Ammon's horn (tissue), 1 donor: ENCODE results near the gene NAT10.
A peak's percentile ranks its signal among the peaks of the same experiment; 100 is the strongest.

Experiments used
- DNase-seq: peaks from one replicate; pipeline ENCODE4 v3.0.0-alpha.2; 2016; ENCODE audit warnings: low spot score

NAT10 gene

DNA sequence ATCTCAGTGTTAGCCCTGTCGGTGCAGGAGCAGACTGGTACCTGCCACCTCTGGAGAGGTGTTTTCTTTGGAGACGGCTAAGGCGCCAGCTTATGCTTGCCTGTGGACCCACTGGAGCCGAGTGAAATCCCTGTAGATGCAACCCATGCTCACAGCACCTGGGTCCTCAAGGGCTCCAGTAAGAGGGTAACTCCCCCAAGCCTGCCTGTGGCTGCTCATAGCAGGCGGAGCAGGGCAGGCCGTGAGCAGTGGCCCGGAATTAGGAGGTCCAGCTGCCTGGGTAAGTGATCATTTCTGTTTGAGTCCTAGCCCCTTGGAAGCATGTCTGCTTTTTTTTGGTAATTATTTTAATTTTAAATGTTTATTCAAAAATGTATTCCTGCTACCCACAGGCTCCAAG is 43.8 kb downstream of the NAT10 start:
- no peak for DNase-seq

DNA sequence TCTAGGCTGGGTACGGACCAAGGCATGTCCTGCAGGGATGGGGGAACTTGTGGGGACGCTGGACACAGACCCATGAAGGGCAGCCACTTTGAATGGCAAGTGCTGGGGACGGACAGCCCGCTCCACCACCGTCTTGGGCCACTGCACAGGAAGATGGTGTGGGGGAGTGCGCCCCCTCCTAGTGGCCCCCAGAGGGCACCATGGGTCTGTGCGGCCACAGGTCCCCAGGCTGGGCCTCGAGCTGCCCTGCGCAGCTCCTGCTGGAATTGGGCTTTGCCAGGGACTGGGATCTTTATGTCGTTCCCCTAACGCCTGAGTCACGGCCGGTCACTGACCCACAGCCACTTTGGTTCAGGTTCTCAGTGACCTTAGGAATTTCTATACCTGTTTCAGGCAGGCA is 44.4 kb downstream of the NAT10 start:
- no peak for DNase-seq

DNA sequence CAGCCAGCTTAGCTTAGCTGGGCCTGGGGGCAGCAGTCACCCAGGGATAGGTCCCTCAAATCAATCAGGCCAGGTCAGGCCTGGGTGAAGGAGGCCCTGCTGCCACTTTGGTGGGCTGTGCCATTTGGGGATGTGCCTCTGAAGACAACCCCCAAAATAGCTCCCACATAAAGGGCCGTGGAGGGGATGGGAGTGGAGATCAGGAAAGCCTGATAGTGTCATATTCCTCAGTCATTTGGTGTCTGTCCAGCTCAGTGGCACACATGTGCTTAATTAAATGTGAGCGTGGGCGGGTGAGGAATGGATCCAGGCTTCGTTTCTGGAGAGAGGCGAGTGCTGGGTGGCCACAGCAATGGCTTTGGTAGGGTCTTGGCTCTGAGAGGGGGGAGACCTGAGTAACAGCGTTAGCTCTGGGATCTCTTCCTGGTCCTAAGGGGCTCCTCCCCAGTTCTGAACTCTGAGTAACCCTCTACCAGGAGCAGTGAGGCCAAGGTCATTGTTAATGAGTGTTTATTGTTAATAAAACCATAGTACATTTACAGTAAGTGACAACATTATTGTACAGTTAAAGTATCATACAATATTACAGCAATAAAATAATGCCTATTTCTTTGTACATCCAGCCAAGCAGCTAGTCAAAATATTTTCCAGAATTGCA is 45.2 kb downstream of the NAT10 start:
- no peak for DNase-seq

DNA sequence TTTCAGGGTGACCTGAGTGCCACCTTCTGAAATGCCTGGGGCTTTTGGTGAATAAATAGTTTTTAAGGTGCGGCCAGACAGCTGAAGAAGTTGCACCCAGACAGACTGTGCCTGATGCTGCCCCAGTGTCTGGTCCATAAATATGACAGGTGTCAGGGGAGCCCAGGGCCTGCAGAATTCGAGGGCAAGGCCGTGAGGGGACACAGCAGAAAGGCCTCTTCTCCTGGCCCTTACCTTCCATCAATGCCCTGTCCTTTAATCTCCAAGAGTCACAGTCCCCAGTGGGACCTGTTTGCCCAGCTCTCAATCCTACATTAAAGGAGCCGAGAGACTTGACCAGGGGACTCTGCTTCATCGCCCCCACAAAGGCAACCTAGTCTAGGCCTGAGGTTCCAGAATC is 45.7 kb downstream of the NAT10 start:
- no peak for DNase-seq

DNA sequence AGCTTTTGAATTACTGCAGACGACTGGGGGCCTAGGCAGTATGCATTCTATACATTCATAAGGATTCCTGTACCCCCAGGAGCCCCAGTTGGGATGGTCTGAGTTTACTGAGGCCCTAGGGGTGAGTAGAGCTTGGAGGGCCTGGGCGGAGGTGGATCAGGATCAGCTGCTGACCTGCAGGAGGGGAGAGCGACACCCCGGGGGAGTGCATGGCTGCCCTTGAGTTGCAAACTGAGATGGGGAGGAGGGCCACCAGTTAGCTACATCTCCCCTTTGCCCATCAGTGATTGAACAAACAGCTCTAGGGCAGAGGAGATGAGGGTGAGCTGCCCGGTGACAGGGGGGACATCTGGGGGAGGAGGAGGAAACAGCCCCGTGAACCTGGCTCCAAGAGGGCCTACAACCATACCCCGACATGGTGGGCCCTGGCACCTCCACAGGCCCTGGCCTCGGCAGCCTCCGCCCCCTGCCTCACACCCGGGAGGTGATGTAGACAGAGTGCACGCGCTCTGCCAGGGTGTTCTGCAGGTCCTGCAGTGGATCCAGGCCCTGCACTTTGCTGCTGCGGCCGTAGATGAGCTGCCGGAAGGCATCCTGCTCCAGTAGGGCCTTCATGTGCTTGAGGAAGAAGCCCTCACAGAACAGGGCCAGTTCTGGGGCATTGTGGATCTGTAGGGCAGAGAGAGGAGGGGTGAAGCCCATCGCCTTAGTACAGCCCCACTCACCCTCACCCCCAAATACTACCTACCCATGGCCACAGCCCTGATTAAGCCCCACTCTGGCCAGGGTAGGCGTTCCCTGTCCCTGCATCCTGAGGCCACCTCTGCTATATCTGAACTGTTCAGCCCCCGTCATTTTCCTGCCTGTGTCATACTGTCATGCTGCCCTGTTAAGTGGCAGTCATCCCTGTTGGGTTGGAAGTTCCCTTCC is 46.8 kb downstream of the NAT10 start:
- DNase-seq = no peak

DNA sequence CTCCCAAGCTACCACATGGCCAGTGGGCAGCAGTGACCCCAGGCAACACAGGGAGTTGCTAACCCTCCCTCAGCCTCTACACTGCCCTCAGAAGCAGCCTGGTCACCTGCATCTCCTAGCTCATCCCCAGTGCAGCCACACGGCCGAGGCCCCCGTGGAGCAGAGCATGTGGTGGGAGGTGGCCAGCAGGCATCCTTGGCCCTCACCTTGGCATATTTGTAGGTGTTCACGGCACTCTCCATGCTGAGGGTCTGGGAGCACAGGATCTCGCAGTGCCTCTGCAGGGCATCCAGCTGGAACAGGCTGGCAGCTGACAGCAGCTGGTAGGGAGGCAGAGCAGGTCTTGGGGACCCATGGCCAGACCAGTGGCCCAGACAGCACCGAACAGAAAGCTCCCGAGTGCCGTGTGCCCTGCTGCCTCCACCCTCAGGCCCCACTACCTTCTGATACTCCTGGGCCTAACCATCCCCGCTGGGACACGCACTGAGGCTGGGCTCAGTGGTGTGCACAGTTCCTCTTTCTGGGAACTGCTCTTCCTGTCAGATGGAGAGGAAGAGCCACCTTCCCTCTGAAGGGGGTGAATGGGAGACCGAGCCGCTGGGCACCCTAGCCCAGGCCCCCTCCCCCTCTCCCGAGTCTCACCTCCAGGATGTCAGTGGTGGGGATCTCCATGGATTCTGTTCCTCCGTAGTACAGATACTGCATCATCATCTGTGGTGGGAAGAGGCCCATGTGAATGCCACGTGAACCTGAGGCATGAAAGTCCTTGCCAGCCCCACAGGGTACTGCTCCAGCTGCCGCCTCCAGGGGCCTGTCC is 48.8 kb downstream of the NAT10 start:
- peak; percentile 40 for DNase-seq

GRCh38 chr11:34155057-34155756 is 49.8 kb downstream of the NAT10 start:
- DNase-seq = peak; percentile 44

- DNase-seq = no peak
These were observed 50.3 kb downstream of the NAT10 start for GRCh38 chr11:34155757-34156062.

DNA sequence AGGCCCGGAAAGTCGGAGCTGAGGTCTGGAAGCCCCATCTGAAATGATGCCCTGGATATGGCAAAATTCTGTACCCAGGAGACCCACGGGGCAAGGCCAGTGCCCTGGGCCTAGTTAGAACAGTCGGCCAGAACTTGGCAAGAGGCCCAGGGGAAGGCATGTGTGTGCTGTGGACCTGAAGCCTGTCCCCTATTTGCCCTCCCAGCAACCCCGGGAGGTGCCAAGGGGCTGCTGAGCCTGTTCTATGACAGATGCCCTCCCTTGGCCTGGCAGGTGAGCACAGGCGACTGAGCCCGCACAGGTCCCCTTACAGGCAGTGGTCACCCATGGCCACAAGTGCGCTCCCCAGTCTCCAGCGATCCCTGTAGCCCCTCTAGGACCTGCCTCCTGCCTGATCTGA is 51.7 kb downstream of the NAT10 start:
- DNase-seq = no peak

DNA sequence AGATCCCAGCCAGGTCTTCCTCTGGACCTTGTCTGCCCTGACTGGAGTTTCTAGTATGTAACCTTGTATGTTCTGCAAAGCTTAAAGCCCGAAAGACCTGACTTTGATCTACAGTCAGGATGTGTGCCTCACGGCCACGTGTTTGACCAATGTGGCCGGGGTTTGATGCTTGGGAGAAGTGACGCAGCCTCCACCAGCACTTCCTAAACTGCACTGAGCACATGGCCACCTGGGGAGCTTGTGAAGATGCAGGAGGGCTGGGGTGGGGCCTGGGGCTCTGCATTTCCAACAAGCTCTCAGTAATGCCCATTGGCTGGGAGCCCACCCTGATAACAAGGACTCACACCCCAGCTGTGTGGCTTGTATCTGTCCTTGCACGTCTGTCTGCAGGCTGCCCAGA is 53.2 kb downstream of the NAT10 start:
- no peak for DNase-seq

DNA sequence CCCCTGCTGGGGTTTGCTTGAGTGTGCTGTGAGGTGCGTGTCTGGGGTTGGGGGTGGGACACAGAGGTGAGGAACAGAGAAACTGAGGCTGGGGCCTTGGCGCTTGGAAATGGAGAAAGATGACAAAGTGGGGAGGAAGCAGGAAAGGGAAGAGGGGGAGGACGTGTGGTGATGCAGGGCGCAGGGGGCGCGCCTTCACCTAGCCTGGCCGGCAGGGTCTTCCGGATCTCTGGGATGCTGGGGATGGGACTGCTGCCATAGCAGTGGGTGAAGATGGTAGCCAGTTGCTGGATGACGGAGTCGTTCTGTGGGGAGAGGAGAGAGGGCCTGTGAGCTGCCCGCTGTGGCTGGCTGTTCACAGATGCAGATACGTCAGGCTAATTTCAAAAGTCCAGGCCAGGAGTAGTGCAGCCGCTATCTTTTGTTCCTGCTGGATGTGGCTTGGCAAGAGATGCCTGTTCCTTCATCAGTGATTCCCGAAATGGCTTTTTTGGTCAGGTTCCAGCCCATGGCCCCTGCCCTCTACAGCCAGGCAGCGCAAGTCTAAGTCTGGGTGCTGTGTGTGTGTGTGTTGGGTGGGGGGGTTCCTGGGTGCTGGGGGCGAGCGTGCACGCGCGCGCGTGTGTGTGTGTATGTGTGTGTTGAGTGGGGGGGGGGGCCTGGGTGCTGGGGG is 54.8 kb downstream of the NAT10 start:
- DNase-seq = no peak

DNA sequence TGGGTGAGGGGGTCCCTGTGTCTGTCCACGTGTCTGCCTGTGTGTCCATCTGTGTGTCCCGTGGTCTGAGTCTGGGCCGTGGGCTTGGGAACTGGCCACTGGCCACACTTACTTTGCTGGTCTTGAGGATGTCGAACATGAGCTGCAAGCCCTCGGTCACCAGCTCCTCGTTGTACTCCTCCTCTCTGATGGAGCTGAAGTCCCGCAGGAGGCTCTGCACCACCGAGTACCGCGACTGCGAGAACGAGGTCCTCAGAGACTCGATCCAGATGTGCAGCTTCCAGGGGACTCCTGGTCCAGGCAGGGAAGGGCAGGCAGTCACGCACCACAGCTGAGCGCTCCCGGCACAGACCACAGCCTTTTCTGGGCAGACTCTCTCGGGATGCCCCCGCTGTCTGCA is 55.4 kb downstream of the NAT10 start:
- no peak for DNase-seq

DNA sequence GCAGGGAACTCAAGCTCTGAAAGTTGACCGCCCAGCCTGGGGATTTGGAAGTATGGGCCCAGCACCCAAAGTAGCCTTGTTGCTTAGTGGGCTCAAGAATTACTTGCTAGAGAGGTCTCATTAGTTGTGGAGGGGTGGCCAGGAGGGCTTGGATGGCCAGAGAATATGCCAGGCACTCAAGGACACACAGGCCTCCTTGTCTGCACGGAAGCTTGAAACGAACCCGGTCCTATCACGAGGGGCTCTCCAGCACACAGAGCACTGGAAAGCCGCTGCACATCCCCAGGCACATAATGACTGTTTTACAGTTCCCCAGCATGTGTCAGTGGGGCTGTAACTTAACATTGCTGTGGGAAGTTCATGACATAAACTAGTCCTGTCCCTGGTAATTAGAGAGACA is 55.9 kb downstream of the NAT10 start:
- no peak for DNase-seq

DNA sequence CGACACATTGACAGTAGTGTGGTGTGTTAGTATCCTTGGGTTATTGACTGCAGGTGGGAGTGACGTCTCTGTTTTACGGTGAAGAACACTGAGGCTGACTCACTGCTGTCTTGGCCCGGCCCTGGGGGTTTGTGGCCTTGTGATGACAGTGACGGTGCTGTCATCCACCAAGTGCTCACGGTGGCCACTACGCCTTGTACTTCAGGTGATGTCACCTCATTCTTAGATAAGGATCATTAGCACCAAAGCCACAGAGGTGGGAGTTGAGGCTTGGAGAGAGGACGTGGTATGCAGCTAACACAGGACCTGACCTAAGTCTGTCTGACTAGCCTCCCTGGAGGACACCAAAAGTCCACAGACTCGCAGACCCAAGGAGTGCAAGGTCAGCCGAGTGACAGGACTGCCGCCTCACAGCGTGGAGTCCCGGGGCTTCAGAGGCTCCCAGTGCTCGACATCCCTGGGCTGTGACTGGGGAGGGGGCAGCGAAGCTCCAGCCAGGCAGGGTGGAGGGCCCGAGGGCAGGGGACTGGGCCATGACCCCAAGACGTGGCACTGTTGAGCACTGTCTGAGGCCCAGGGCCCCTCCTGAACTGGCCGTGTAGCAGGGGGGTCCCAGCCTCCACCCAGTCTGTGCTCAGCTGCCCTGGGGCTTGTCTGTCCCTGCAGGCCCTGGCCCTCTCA is 56.5 kb downstream of the NAT10 start:
- no peak for DNase-seq

- DNase-seq = no peak
These were observed 57.0 kb downstream of the NAT10 start for GRCh38 chr11:34162493-34162820.

DNA sequence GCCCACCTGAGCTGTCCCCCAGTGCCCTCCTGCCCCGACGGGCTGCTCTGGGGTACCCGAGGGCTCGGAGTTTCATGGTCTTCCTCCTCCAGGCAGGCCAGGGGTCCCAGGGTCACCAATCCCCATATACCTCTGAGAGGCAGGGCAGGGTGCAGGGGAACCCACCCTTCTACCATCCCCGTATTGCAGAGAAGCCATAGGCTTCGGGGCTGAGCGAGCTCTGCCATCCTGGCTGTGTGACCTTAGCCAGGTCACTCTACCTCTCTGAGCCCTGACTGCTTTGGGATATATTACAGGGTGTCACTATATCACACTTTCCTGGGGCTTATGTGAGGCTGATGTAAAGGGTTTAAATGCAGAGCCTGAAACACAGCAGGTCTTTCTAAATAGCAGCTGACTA is 57.4 kb downstream of the NAT10 start:
- no peak for DNase-seq

- DNase-seq = no peak
These were observed 59.7 kb downstream of the NAT10 start for GRCh38 chr11:34165121-34165520.

DNA sequence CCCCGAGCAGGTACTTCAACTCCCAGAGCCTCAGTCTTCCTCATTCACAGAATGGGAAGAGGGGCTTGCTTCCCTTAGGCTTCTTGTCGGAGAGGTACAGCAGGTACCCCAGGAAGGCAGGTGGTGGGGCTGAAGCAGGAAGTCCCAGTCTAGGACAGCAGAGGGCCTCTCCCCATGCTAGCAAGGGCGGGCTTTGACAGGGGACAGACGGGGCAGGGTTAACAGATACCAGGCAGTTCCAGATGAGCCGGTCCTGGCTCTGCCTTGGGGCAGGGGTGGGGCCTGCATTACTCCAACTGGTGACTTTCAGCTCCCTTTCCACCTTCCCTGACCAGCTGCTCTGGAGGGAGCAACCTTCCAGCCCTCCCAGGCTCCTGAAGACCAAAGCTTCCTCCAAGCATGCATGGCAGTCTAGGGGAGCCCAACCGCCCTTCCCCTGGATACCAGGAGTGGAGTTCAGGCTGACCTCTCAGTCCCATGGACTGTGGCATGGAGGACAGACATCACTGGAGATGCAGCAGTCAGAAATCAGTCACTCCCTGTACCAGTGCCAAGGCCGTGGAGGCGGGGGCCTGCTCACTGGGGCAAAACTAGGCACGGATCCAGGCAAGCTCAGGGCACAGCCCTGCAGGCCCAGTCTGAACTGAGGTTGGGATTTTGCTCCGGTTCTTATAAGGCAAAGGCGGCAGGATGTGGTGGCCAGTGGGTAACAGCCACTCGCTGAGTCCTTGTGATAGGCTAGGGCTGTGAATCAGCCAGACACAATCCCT is 60.5 kb downstream of the NAT10 start:
- DNase-seq = peak; percentile 34

GRCh38 chr11:34166806-34167740 is 61.6 kb downstream of the NAT10 start:
- DNase-seq = no peak
